ENCODE results near the gene SNX14.
"Not testable (repeated sequence)": the region's sequence is repeated elsewhere in the genome, so short reads cannot be mapped to it uniquely, and the experiment has no call there.

Gene SNX14

DNA sequence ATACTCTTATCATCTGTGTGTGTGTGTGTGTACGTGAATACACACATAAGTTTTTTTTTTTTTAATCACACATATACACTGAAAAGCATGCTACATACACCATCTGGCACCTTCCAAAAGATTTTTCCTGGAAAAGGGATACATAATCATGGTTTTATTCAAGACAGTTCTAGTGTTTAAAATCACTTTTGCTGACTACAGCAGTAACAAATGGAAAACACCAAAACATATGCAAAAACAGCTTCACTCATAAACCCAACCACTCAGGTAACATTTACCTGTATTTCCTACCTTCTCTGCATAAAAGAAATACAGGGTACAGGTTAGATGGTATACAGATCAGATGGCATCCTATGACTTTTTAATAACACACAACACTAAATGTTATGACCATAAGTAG lies 2.5 kb downstream of the SNX14 start:
- DNase-seq (ENCODE audit: low read depth), result no peak

DNA sequence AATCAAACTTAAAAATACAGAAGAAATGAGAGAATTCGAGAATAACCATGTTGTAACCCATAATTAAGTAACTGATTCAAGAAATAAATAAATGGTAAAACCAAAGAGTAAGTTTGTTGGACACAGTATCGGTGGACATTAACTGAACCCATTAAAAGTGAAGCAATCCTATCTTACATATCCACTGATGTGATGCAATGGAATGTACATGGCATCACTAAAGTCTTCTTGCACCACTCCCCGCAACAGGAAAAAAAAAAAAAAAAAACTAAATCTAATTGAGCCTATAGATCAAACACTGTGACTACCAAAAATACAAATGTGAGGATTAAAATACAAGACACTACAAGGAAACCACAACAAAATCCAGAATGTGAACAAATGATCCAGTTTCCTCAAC lies 7.9 kb downstream of the SNX14 start:
- DNase-seq (ENCODE audit: low read depth), result no peak

DNA sequence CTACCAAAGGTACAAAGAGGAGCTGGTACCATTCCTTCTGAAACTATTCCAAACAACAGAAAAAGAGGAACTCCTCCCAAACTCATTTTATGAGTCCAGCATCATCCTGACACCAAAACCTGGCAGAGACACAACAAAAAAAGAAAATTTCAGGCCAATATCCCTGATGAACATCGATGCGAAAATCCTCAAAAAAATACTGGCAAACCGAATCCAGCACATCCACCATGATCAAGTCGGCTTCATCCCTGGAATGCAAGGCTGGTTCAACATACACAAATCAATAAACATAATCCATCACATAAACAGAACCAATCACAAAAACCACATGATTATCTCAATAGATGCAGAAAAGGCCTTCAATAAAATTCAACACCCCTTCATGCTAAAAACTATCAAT lies 10.8 kb downstream of the SNX14 start:
- DNase-seq (ENCODE audit: low read depth), result not testable (repeated sequence)

DNA sequence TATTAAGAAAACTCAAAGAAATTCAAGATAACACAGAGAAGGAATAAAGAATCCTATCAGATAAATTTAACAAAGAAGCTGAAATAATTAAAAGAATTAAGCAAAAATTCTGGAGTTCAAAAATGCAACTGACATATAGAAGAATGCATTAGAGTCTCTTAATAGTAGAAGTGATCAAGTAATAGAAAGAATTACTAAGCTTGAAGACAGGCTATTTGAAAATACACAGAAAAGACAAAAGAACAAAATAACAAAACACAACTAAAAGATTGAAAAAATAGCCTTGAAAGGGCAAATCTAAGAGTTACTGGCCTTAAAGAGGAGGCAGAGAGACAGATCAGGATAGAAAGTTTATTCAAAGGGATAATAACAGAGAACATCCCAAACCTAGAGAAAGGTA lies 12.1 kb downstream of the SNX14 start:
- DNase-seq (ENCODE audit: low read depth), result no peak

DNA sequence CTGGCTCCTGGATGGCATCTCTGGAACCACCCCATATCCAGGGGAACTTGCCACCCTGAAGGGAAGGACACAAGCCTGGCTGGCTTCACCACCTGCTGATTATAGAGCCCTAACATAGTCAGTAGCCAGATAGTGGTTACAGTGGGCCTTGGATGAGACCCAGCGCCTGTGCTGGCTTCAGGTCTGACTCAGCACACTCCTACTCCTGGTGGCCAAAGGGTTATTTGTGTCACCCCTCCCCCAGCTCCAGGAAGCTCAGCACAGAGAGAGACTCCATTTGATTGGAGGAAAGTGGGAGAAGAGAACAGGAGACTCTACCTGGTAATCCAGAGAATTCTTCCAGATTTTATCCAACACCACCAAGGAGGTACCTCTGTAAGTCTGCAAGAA lies 12.8 kb downstream of the SNX14 start:
- no peak for DNase-seq (ENCODE audit: low read depth)

DNA sequence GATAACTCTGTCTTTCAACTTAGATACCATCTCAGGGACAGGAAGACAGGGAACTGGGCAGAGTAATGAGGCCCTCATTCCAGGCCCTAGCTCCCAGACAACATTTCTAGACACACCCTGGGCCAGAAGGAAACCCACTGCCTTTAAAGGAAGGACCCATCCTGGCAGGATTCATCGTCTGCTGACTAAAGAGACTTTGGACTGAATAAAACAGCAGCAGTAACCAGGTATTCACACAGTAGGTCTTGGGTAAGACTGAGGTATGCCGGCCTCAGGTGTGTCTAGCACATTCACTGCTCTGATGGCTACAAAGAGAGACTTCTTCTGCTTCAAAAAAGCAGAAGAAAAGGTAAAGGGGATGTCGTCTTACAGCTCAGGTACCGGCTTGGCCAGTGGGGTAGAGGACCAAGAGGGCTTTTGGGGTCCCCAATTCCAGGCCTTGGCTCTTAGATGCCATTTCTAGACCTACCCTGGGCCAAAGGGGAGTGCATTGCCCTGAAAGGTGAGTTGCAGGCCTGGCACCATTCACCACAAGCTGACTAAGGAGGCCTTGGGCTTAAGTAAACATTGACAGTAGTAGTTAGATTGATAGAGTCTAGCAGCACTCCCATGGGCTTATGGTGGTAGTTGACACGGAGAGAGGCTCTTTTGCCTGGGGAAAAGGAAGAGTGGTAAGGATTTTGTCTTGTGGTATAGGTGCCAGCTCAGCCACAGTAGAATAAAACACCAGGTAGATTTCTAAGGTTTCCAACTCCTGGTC lies 13.4 kb downstream of the SNX14 start:
- no peak for DNase-seq (ENCODE audit: low read depth)

DNA sequence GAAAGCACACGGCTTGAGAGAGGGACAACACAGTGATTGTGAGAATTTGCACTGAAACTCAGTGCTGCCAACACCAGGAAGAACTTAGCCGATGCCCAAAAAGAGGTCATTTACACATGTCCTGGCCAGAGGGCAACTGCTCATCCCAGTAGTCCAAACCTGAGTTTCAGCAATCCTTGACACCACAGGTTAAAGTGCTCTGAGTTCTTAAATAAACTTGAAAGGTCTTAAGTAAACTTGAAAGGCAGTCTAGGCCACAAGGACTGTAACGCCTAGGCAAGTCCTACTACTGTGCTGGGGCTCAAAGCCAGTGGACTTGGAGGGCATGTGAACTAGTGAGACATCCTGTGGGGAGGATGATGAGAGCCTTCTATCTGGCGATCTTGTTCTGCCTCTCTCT lies 14.1 kb downstream of the SNX14 start:
- no peak for DNase-seq (ENCODE audit: low read depth)

DNA sequence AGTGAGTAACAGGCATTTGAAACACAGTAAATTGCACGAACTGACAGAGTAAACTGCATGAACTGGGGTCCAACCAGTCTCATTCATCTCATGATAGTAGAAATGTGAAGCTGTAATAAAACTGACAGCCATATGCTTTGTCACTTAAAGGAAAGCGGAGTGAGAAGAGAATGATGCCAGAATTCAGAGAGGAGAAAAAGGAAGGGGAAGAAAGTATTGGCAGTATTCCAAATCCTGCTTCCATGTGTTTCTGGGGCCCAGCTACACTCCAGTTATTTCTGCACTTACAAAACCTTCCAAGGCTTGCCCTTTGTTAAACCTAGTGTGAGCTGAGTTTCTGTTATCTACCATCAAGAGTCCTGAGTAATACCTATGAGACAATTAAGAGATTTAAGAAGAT lies 17.2 kb downstream of the SNX14 start:
- DNase-seq (ENCODE audit: low read depth), result no peak

DNA sequence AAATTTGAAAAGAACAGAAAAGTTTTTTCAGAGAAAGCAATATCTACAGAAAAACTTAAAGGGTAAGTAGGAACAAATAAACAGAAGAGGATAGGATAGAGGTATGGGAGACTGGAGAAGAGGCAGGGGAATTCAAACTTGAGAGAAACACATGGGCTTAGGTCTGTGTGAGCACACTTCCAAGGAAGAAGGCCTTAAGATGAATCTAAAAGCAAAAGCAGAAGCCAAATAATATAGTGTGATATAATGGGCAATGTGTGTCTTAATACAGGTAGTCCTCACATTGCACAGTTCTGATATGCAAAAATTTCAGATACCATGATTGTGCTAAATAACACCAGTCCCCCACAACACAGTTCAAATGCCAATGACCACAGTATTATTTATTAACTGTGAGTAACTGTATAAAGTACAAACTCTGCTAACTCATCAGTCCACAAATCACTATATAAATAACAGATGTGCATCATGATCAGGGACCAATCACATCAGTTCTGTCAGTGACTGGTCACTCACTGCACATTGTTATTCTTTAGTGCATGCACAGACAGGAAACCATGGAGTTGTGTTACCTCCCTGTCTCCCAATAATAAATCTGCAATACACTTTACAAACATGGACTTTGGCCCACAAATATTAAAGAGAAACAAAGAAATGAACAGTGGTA lies 18.6 kb downstream of the SNX14 start:
- DNase-seq (ENCODE audit: low read depth), result no peak

DNA sequence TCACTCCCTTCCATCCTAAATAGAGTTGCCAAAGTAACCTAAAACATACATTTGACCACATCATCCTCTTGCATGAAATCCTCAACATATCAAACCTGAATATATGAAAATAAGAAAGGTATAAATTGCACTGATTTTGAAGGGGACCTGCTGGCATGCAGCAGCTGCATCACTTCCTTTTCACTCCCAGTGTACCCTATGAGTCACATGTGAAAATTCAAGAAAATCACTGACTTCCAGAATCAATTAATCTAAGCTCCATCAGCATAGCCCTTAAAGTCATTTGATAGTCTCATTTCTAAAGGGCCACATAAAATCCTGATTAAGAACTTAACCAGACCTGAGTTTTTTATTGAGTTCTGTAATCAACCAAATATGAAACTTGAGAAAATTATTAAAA lies 24.3 kb downstream of the SNX14 start:
- DNase-seq (ENCODE audit: low read depth), result no peak

DNA sequence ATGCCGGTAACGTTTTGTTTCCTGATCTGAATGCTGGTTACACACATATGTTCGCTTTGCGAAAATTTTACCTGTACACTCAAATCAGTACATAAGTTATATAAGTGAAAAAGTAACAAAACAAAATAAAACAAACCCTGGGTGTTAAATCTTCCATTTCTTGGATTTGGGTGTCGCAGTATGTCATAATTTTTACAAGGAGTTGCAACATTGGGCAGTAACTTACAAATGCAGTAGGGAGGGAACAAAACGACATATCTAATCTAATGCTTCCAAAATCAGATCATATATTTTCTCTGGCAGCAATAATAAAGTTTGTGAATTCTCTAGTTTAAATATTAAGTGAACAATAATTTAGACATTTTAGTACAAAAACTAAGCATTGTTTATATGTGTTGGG lies 25.2 kb downstream of the SNX14 start:
- DNase-seq (ENCODE audit: low read depth), result no peak

DNA sequence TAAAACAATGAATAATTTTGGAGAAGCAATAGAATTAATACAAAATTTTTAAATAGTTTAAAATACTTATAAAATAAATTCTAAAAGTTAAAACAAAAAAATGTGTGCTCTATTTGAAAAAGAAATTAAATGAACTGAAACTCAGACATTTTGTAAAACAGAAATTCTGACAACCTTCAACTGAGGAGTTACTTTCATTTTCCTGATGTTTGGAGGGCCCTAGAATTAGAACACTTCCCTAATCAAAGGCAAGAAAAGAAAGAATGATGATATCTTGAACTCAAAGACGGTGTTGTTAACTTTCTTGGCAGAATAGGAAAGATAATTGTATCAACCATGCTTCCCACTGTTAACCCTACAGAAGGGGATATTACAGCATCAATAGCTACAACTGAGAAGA lies 27.9 kb downstream of the SNX14 start:
- no peak for DNase-seq (ENCODE audit: low read depth)

DNA sequence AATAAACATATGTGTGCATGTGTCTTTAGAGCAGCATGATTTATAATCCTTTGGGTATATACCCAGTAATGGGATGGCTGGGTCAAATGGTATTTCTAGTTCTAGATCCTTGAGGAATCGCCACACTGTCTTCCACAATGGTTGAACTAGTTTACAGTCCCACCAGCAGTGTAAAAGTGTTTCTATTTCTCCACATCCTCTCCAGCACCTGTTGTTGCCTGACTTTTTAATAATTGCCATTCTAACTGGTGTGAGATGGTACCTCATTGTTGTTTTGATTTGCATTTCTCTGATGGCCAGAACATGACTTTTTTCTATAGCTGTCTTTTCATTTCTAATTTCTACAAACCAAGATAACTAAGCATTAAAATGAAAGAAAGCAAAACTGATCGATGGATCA lies 29.4 kb downstream of the SNX14 start:
- DNase-seq (ENCODE audit: low read depth), result not testable (repeated sequence)

DNA sequence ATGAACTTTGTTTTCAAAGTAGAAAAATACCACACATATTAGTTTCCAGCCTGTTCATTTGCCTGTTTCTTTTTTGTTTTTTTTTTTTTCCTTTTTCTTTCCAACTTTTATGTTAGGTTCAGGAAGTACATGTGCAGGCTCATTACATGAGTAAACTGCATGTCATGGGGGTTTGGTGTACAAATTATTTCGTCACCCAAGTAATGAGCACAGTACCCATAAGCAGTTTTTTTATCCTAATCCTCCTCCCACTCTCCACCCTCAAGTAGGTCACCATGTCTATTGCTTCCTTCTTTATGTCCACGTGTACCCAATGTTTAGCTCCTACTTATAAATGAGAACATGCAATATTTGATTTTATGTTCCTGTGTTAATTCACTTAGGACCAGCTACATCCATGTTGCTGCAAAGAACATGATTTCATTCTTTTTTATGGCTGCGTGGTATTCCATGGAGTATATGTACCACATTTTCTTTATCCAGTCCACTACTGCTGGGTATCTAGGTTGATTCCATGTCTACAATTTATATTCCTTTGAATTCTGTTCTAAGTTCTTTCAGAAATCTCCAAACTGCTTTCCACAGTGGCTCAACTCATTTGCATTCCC lies 31.8 kb downstream of the SNX14 start:
- DNase-seq (ENCODE audit: low read depth), result no peak

DNA sequence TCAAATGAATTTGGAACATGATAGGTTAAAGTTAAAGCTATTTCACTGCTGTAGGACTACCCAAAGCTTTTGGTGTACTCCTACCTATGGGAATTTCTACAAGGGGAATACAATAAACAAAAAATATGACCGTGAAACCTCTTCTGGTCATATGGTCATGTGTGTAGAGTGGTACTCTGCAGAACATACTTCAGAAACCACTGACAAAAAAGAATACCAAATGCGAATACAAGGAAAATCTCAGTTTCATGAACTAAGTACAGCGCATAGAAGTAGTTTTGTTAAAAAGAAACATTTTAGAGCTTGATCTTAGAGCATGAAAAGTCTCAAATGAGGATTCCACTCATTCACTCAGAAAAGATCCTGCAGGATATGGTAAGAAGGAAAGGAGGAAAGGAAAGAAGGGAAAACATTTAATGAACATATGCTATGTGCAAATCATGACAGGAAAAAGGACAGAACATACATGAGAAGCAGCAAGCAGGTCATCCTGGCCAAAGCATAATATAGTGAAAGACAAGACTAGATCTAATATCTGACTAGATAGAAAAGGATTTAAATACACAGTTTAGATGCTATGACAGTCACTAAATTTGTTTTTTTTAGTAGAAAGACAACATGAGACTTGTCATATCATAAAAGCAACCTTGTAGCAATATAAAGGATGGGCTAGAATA lies 36.5 kb downstream of the SNX14 start:
- no peak for DNase-seq (ENCODE audit: low read depth)

DNA sequence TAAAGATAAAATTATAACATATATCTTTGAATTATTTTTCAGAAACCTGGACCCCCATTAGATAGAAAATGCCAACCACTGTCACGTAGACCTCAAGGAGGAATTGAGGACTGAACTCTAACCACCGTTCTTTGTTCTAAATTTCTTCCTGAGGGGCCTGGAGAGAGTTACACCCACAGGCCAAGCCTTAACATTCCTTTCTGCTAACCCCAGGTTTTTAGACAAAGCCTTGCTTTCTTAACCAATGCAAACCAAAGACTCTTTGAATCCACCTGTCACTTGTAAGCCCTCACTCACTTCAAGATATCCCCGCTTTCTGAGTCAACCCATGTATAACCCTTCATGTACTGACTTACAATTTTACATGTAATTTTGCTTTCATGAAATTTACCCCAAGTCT lies 41.0 kb downstream of the SNX14 start:
- DNase-seq (ENCODE audit: low read depth), result no peak

DNA sequence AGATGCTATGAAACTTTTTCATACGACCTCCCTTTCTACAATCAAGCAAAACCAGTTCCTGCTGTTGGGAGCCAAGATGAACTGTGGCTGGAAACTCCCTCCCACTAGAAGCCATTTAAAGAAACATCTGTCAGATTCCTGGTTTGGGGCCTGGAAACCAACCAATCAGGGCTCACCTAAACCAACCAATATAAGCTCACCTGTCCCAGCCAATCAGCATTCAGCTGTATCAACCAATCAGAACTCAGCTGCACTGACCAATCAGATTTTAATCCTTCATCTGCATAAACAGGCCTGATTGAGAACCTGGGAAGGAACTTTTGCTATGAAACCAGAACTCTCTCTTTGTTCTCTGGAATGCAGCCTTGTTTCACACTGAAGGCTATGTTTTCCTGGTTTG lies 42.4 kb downstream of the SNX14 start:
- DNase-seq (ENCODE audit: low read depth), result no peak

DNA sequence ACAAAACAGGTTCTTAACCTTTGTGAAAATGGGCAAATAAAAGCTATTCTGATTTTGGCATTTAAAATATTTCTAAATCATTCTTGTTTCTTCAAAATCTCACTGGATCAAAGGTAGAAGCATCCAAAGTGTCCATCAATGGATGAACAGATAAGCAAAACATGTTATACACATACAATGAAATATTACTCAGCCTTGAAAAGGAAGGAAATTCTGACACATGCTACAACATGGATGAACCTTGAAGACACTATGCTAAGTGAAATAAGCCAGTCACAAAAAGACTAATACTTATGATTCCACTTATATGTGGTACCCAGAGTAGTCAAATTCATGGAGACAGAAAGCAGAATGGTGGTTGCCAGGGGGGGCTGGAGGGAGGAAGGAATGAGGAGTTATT lies 45.9 kb downstream of the SNX14 start:
- no peak for DNase-seq (ENCODE audit: low read depth)

DNA sequence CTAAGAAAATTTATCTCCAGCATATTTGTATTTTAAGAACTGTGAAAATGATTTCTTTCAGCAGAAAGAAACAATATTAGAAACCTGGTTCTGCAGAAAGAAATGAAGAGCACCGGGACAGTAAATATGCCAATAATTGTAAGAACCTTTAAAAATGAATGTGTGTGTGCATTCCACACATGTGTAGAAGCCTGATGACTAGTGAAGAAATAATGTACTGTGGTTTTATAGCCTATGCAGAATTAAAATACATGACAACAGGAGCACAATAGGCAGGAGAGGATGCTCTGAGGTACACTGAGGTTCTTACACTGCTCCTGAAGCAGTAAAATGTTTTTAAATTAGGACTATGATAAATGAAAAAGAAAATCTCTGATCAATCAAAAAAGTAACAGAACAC lies 48.9 kb downstream of the SNX14 start:
- DNase-seq (ENCODE audit: low read depth), result no peak

DNA sequence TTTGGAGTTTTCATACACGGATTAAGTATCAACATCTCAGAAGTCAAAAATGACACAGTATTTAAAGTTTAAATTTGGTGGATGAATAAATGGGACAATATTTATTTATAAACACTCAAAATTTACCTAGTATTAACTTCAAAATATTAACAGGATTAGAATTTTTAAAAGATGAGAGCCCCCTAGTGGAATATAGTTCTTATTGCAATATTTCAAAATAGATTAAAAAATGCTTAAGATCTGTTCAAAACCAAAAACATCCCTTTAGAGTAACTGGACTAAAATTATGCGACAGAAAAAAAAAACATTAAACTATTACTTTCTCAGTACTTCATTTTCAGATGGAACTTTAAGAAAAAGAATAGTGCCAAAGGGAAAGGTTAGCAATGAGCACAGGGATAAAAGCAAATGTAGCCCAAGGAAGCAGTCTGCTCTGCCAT lies 56.6 kb downstream of the SNX14 start:
- DNase-seq (ENCODE audit: low read depth), result no peak

DNA sequence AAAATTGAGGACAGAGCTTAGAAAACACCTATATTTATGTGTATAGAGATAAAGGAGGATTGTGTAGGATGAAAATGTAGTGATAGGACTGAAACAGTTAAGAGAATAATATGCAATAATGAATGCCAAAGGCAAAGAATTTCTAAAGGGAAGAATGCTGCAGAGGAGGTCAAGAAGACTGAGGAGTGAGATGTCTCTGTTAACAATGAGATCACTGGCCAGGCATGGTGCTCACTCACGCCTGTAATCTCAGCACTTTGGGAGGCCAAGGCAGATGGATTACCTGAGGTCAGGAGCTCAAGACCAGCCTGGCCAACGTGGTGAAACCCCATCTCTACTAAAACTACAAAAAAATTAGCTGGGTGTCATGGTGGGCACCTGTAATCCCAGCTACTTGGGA lies 69.4 kb downstream of the SNX14 start:
- DNase-seq (ENCODE audit: low read depth), result not testable (repeated sequence)

DNA sequence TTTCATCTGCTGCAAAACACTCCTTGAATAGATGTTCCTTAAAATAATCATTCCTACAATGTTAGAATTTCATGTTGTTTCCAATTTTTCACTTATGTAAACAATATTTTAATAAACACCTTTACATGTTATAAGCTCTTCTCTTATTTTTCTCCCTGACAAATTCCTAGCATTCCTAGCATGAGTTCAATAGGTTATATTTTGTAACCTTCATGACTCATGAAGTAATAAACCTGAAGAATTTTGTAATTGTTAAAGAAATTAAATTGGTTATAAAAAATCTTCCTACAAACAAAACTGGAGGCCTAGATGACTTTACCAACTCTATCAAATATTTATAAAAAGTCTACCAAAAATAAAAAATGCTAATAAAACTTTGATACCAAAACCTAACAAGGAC lies 77.5 kb downstream of the SNX14 start:
- DNase-seq (ENCODE audit: low read depth), result no peak
